ENCODE data around the gene CD58.

DNA sequence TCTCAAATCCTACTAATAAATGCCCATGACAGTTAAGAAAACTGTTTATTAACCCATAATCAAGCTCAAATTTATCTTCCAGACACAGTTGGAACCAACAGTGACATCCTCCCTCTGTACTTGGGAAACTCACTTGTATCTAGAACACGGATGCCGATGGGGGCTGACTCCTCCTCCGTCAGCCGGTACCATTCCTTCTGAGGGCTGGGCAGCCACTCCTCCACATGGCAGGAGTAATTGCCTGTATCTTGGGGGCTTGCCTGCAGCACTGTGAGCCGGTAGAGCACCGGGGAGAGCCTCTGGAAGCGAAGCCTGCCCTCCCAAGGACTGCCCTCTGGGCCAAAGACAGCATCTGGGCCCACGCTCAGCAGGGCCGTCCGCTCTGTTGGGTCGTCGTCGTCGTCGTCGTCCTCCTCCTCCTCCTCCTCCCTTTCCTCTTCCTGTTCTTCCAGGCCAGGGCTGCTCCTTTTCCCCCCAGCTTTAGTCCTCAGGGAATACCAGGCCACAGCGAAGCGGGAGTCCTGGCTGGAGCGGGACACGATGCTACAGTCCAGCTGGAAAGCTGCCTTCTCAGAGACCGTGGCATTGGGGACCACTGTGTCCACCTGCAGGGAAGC is 8.5 kb upstream of the CD58 start:
- TF ChIP-seq POLR2AphosphoS2 (IDR thresholded peaks at IDR 0.05; ENCODE audit: low read length) (no peak), DPF2 (IDR thresholded peaks at IDR 0.05) (no peak), ZFP30 (CRISPR knock-in tag; IDR thresholded peaks at IDR 0.05; ENCODE audit: borderline replicate concordance) (no peak), BHLHE40 (IDR thresholded peaks at IDR 0.05; ENCODE audit: low read length) (no peak), NFYB (IDR thresholded peaks at IDR 0.05; ENCODE audit: extremely low read depth, insufficient read length) (no peak), ARNT (IDR thresholded peaks at IDR 0.05) (no peak), PCBP2 (IDR thresholded peaks at IDR 0.05; ENCODE audit: low read depth, low read length, poor library complexity, severe bottlenecking) (no peak)
- TF ChIP-seq, protein P1, sequence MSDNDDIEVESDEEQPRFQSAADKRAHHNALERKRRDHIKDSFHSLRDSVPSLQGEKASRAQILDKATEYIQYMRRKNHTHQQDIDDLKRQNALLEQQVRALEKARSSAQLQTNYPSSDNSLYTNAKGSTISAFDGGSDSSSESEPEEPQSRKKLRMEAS (CRISPR knock-in tag; IDR thresholded peaks at IDR 0.05): no peak
